ENCODE data around the gene MIEN1.
"Not testable (repeated sequence)": the region's sequence is repeated elsewhere in the genome, so short reads cannot be mapped to it uniquely, and the experiment has no call there.

Gene MIEN1

GRCh38 chr17:39715375-39716072 lies 14.8 kb downstream of the MIEN1 start:
- DNase-seq: no peak

DNA sequence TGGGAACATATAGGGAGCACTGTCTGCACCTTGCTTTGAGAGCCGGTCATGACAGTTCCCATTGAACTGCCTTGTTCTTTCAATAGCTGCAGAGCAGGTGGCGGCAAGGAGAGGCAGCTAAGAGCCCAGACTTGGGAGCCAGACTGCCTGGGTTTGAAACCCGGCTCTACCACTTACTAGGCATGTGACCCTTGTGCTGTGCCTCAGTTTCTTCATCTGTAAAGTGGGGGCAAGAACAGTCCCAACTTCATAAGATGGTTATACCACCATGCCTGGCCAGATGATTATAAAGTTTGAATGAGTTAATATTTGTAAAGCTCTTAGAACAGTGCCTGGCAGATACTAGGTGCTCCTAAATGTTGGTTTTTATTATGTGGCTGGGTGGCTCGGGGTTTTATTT lies 16.1 kb downstream of the MIEN1 start:
- DNase-seq: no peak

DNA sequence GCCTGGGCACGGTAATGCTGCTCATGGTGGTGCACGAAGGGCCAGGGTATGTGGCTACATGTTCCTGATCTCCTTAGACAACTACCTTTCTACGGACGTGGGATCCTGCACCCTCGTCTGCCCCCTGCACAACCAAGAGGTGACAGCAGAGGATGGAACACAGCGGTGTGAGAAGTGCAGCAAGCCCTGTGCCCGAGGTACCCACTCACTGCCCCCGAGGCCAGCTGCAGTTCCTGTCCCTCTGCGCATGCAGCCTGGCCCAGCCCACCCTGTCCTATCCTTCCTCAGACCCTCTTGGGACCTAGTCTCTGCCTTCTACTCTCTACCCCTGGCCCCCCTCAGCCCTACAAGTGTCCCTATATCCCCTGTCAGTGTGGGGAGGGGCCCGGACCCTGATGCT lies 18.5 kb downstream of the MIEN1 start:
- DNase-seq: no peak

DNA sequence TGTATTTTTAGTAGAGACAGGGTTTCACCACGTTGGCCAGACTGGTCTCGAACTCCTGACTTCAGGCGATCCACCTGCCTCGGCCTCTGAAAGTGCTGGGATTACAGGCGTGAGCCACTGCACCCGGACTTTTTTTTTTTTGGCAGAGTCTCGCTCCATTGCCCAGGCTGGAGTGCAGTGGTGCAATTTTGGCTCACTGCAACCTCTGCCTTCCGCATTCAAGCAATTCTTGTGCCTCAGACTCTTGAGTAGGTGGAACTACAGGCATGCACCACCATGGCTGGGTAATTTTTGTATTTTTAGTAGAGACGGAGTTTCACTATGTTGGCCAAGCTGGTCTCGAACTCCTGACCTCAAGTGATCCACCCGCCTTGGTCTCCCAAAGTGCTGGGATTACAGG lies 19.3 kb downstream of the MIEN1 start:
- not testable (repeated sequence) for DNase-seq

- DNase-seq: no peak
Observed at GRCh38 chr17:39709998-39710964, 20.1 kb downstream of the MIEN1 start.

DNA sequence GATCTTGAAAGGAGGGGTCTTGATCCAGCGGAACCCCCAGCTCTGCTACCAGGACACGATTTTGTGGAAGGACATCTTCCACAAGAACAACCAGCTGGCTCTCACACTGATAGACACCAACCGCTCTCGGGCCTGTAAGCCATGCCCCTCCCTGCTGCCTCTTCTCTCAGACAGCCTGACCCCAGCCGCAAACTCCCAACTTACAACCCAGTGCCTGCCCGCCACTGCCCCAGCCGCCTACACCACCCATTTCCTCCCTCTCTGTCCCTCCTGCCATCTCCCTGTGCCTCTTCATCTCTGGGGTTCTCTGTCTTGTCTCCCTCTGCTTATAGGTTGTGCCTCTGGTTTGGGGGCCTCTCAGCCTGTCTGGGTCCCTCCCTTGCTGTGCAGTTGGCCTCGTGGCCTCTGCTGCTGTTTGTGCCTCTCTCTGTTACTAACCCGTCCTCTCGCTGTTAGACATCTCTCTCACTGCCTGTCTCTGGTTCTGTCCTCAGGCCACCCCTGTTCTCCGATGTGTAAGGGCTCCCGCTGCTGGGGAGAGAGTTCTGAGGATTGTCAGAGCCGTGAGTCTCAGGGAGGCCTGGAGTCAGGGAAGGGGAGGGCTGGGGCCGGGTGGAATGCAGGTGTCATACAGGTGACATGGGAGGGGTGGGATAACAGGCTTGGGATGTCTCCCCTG lies 20.9 kb downstream of the MIEN1 start:
- DNase-seq: no peak

DNA sequence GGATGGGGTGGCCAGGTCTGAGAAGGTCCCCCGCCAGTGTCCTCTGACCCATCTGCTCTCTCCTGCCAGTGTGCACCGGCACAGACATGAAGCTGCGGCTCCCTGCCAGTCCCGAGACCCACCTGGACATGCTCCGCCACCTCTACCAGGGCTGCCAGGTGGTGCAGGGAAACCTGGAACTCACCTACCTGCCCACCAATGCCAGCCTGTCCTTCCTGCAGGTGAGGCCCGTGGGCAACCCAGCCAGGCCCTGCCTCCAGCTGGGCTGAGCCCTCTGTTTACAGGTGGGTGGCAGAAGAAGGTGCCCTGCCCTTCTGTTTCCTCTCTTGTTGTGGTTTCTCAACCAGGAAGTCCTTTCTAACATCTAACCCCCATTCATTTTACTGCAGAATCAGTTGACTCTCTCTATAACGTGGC lies 23.4 kb downstream of the MIEN1 start:
- DNase-seq: no peak

GRCh38 chr17:39706383-39706782 lies 23.9 kb downstream of the MIEN1 start:
- no peak for DNase-seq

- no peak for DNase-seq
Observed at GRCh38 chr17:39705786-39706348, 24.5 kb downstream of the MIEN1 start.

GRCh38 chr17:39704821-39705551 lies 25.3 kb downstream of the MIEN1 start:
- no peak for DNase-seq

- no peak for DNase-seq
Observed at GRCh38 chr17:39703913-39704312, 26.4 kb downstream of the MIEN1 start.

DNA sequence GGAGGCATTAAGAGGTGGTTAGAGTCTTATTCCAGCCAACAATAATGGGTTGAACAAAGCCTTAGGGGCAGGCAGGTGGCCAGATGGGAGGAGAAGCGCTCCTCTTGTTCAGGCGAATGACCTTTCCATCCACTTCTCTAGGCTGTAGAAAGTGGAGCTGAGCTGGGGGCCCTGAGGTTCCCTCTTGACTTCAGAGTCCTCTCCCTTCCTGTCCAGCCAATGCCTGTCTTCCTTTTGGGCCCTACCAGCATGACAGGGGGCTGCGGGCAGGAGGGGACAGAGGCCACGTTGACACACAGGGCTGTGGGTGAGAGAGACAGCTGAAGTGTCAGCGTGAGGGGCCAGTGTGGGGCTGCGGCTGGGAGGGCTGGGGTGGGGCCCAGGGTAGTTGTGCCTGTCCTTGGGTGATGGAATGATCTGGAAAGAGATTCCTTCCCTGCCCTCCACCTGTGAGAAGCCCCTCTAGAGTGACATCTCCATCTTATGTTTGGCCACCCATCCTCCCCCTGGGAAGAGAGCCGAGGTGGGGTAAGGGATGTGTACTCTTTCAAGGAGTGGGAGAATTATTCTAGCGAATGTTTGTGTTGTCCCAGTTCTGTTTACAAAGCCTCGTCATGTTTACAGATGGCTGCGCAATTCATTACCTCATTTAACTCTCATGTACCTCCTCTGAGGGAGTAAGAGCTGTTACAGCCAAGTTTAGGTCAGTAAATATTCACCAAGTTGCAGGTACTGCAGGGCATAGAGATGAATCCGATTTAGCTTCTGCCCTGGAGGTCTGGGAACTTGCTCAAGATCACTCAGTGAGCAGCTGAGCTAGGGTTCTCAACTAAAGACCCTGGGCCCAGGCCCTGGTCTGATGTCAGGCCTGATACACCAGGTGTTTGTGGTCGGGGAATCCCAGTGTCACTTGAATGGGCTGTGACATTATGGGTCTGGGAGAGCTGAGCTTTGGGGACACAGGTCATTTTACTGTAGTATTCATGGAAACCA lies 27.1 kb downstream of the MIEN1 start:
- no peak for DNase-seq

DNA sequence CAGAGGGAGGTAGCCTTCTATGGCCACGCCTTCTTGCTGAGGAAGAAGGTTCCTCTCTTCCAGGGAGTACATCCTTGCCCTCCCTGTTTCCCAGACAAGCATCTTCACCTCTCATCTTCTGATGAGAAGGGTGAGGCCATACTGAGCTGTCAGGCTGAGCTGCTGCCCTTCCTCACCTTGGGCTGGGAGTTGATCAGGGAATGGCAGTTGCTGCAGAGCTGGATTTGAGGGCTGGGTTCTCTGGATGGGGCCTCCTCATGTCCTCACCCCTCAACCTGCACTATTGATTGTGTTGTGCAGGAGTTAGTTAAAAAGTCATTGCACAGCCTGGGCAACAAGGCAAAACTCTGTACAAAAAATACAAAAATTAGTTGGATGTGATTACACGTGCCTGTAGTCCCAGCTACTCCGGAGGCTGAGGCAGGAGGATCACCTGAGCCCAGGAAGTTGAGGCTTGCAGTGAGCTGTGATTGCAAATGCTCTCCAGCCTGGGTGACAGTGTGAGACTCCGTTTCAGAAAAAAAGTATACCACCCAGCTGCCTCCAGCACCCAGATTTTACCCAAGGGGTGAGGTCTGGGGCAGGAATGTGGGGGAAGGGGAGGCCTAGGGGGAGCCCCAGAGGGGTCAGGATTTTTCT lies 28.4 kb downstream of the MIEN1 start:
- DNase-seq: no peak

GRCh38 chr17:39701012-39701783 lies 29.1 kb downstream of the MIEN1 start:
- no peak for DNase-seq

- DNase-seq: no peak
Observed at GRCh38 chr17:39700148-39700987, 30.0 kb downstream of the MIEN1 start.

GRCh38 chr17:39699818-39700147 lies 30.5 kb downstream of the MIEN1 start, which contains the start of gene ERBB2:
Gene ERBB2, plus strand, starts transcription at chr17:39700064. Its CDS starts 175 bp downstream, at chr17:39700239.
- no peak for DNase-seq

GRCh38 chr17:39699157-39699817 lies 31.0 kb downstream of the MIEN1 start:
- DNase-seq: not testable (repeated sequence)

DNA sequence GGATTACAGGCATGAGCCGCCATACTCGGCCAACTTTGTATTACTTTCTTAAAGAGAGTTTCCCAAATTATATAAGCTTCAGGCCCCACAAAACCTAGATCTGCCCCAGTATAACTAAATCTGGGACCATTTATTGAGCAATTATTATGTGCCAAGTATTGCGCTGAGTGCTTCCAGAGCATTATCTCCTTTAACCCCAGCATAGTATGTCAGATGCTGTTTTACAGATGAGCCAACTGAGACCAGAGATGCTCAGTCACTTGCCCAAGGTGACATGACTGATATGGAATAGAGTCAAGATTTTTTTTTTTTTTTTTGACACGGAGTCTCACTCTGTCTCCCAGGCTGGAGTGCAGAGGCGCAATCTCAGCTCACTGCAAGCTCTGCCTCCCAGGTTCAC lies 32.4 kb downstream of the MIEN1 start:
- no peak for DNase-seq

Data from activated CD8-positive, alpha-beta memory T cell treated with anti-CD3 and anti-CD28 coated beads, Interleukin-2, amount 50 U/mL, for 4 hours (primary cell).